ENCODE data around the gene COL15A1.

The COL15A1 gene

DNA sequence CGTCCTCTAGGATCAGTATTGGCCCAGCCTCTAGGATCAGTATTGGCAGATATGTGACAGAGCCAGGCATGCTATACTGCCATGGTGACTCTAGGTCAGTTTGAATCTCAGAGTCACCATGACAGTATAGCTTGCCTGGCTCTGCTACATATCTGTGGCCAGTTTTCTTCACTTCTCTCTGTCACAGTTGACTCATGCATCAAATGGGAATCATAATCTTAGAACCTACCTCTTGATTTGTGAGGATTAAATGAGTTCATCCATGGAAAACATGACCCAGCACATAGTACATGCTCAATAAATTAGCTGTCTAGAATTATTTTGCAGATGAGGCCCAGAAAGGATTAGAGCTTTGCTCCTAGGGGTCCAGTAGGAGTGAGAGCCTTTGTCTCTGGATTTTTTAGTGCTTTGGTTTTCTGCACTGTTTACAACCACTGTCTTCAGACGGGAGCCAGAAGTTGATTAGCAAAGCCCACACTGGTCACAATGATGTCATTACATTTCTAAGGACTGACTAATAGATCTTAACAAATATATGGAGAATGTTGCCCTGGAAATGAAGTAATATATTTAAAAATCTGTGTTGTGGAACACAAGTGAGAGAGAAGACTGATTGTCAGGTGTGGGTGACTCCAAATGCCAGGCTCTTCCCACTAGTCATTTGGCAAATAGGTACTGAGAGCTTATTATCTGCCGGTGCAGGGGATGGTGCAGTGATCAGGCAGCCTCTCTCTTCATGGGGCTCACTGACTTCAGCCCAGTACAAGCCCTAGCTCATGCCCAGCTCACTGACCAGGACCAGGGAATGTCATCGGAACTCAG, 76.0 kb downstream of the COL15A1 start:
- DNase-seq: no peak

DNA sequence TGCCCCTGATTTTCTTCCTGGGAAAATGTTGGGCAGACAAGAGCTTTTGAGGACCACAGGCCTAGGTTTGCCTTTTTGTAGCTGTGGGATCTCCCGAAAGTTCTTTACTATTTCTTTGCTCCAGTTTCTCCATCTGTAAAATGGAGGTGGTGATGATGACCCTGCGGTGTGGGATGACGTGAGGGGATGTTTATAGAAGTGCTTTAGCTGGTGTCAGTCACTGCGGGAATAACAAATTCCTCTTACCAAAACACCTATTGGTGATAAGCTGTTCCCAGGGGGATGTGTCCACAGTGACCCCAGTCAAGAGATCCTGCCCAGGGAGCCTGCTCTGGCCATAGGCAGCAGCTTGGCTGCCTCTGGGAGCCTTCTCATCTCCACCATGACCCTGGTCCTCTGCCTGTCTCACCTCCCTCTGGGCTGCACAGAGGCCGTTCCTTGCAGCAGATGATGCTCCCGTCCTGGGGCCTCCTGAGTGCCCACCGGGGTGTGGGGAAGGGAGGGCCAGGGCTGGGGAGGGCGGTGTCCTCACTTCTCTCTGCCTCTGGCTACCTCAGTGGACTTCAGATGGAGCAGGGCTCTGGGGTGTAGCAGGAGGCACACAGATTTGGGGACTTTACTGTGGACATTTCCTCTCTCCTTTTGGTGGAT, 77.2 kb downstream of the COL15A1 start:
- no peak for DNase-seq

DNA sequence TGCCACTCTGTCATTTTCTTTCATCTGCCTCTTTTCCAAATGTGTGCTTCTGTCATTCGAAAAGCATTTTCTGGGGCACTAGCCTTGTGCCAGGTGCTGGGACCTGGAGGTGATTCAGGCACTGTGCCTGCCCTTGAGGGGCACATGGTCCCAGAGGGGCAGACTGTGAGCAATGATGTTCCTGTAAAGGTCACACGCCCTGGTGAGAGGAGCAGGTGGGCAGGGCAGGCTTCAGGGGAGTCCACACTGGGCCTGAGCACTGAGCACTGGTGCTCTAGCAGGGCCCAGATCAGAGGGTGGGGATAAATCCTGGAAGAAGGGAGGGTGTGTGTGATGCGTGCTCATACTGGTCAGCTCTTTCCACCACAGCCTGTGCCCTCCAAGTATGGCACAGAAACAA, 77.8 kb downstream of the COL15A1 start:
- no peak for DNase-seq

DNA sequence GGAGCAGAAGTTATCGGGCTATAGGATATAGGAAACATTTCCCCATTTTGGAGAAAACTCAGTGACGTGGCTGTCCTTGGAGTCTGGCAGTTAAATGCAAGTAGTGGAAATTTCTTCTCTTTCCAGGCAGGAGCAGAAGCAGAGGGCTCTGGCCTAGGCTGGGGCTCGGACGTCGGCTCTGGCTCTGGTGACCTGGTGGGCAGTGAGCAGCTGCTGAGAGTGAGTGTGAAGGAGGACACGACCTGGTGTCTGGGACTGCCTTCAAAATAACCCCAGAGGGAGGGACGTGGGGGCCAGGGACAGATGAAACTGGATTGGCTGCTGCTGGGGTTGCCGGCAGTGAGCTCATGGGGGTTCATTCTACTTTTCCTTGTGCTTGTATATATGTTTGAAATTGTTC, 79.5 kb downstream of the COL15A1 start:
- no peak for DNase-seq

DNA sequence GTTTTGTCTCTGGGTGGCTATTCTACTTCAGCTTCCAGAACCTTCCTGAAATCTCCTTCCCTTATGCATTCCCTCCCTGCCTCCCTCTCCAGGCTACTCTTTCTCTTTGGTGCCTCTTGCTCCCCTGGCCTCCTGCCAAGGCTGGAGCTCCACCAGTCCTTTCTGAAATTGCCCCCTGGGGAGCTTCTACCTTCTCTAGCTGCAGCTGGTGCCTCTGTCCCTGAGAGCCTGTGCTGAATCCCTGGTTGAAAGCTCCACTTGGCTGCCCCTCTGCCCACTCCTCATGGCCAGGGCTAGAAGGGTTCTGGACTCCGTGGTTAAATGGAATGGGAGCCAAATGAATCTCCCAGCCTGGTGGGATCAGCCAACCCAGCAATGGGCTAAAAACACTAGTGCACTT, 80.1 kb downstream of the COL15A1 start:
- no peak for DNase-seq

DNA sequence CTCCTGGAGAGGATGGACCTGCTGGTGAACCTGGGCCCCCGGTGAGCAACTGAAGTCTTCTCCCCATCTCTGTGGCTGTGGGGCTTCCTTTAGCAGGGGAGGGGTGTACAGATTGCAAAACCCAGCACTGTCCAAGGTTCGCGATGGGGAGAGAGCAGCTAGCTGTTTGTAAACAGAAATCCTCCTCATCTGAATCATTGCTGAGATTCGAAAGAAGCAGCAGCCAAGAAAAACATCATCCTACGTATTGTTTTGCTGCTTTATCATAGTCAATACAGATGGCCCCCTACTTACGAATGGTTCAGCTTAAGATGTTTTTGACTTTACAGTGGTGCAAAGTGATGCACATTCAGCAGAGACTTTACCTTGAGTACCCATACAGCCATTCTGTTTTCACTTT, 81.3 kb downstream of the COL15A1 start:
- DNase-seq: no peak

DNA sequence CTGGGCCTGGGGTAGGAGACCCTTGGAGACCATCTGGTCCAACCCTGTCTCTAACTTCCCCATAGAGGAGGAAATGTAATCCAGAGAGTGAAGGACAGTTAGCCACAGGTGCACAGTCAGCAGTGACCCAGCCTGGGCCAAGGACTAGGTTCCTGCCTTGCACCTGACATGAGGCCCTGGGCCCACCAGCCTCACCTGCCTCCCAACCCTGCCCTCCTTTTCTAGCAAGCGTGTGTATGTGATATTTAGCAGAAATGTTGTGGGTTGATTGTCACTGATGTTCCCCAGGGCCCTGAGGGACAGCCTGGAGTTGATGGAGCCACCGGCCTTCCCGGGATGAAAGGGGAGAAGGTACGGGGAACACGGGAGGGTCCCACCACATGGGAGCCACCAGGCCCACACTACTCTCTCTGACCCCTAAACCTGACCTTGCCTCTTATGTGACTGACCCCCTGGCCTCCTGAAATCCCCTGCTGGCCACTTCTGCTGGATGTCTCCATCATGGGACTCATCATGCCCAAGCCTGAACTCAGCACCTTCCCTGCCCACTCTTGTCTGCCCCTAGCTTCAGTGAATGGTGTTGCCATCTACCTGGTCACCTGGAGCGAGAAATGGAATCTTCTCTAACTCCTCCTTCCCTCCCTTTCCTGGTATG, 82.0 kb downstream of the COL15A1 start:
- DNase-seq: no peak

DNA sequence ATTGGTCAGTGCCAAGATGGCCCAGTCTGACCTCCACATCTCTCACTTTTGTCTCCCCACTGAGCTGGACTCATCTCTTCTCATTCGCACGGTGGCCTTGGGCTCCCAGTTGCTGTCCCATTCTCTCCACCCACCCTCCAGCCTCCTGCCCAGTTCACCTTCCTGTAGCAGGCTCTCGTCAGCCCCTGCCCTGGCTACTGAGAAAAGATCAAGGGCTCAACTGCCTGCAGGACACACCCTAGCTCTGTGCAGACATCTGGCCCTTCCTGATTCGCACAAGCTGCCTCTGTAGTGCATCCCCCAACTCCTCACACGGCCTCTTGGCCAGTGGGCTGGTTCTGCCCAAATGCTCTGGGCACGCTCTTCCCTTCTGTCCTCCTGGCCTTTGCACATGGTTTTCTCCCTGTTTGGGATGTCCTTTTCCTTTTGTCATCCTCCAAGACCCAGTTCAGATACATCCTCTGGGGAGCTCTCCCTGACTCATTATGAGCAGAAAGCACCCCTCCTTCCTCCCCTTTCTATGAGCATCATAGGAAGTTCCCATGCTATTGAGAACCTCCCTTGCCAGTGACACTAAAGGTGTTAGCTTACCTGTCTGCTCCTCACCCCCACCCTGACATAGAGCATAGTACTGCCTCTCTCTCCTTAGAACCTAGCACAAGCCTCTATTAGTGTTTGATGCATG, 82.7 kb downstream of the COL15A1 start:
- DNase-seq: no peak

DNA sequence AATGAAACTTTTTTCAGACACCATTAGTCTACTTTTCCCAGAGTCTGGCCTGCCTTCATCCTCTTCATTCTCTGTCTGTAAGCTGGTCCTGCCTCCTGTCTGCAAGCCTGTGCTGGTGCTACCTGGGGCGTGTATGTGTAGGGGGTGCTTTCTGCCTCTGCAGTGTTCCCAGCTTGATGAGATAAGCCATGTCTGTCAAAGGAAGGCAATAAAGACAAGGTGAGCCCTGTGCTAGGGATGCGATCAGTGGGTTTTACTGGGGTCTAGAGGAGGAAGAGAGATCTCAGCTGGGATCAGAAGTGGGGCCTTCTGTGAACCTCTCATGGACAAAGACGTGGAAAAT, 83.2 kb downstream of the COL15A1 start:
- DNase-seq: no peak

DNA sequence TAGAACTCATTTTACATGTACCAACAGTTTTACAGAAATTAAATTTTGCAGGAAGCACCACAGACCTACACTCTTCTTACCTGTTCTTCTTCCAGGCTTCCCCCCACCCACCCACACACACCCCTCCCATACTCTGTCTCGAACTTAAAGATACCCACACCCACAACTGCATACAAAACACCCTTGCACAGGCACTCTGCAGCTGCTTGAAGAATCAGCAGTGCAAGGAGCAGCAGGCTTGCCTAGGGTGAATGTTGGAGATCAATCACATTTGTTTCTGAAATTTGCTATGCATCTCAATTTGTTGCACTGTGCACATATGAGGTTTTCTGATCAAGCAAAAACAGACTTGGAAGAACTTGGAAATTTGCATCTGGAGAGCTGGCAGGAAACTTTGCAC, 83.7 kb downstream of the COL15A1 start:
- no peak for DNase-seq

DNA sequence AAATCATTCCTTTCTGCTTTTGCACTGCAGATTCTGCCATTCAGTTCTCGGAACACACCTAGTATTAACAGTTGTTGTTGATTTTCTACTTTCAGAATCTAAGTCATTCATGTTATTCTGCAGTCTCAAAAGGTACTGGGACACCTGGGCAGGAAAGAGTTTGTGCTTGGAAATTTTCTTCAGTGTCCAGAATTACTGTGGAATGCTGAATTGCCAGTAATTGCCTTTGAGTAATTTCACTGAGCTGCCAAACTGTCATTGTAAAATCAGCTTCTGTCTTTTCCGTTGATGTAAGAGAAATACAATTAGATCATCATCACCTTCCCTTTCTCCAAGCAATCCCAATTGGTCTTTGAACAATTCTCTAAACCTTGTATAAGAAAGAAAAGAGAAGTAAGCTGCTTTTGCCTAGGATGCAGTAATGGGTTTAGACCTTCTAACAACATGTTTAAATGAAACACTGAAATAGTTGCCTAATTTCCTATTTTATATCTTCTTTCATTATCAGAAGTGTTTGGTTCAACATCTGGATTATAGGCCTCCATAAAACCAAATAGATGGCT, 85.5 kb downstream of the COL15A1 start:
- no peak for DNase-seq

DNA sequence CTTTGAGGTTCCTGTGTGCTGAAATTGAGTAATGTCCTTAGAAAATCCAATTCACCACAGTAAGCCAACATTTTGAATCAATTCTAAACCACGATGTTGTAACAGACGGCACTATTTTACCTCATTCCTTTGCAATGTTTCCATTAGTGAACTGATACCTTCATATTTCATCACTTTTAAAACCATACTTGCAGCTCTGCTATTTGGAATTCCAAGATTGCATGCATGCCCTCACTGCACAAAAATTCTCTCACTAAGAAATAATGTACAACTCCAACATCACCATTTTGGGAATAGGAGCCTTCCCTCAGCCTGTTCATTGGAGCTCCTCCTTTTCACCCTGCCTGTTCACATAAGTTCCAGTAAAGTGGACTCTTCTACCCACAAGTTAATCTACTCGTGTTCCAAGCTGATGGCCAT, 86.4 kb downstream of the COL15A1 start:
- DNase-seq: no peak

DNA sequence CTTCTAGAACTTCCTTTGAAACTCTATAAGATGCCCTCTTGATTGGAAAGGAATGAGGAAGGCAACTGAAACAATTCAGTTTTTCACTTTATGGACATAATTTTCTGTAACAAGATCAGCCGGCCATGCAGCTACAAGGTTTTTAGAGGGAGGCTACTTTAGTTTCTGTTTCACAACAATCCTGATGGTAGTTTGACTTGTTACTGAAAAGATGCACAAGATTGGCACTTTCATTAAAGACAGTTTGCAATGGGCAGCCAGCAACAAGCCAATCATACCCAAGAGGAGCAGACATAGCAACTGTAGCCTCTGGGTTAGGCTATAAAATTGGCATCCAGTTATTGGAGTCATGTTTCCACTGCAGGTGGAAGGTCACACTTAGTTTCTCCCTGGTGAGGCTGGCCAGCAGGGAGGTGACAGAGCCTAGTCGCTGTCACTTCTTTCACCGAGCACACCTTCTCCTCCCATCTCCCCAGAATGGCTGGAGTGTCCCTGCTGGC, 87.0 kb downstream of the COL15A1 start:
- DNase-seq: no peak

DNA sequence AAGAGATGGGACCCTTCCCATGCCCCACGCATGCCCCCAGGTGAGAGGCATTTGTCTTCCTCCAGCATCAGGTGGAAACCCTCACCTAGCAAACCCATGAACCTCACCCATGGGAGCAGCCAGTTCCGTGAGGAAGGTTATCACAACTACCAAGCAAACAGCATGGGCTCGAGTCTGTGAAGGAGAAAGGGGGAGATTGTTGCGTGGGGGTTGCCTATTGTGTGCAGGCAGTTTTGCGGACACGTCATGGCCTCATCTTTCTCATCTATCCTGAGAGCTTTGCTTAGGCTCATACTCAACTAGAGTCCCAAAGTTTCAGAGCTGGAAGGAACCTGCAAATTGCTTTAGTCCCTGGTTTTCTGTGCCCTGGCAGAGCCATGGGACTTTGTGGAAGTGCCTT, 87.6 kb downstream of the COL15A1 start:
- DNase-seq: no peak

DNA sequence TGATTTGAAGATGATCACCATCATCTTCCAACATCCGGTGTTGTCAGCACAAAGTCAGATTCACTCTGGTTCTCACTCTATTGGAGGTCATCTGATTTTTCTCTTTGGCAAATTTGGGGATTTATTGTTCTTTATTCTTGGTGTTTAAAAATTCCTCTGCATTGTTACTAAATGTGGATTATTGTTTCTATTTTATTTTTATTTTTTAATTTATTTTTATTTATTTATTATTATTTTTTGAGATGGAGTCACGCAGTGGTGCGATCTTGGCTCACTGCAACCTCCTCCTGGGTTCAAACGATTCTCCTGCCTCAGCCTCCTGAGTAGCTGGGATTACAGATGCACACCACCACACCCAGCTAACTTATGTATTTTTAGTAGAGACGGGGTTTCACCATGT, 88.3 kb downstream of the COL15A1 start:
- no peak for DNase-seq

DNA sequence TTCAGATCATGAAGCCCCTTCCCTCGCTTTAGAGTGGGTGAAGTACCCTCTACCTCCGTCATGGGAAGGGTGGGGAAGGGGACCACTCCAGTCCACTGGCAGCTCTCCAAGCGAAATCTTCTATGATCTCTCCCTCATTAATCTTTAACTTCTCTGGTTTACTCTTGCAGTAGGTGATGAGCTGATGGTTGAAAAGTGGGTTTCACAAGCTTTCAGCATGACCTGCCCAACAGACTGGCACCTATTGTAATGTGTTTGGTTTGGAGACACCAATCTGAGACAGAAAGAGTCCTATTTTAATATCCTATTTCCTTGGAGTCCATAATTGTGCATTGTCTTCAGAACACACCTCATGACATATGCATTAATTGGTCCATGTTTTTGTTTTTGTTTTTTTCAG, 90.4 kb downstream of the COL15A1 start:
- DNase-seq: no peak

DNA sequence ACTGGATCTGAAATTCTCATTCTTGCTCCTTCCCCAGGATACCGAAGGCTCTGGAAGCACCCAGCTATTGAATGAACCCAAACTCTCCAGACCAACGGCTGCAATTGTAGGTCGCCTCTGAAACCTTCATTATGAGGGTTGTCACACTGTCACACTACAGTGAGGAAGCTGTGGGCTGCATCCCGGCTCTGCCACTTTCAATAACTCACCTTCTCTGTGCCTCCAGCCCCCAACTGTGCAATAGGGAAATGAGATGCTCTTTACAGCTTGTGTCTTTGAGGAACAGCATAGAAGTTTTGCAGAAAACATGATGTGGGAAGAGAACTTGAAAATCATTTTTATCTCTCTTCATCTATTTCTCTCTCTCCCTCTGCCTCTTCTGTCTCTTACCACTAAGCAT, 91.6 kb downstream of the COL15A1 start:
- no peak for DNase-seq

DNA sequence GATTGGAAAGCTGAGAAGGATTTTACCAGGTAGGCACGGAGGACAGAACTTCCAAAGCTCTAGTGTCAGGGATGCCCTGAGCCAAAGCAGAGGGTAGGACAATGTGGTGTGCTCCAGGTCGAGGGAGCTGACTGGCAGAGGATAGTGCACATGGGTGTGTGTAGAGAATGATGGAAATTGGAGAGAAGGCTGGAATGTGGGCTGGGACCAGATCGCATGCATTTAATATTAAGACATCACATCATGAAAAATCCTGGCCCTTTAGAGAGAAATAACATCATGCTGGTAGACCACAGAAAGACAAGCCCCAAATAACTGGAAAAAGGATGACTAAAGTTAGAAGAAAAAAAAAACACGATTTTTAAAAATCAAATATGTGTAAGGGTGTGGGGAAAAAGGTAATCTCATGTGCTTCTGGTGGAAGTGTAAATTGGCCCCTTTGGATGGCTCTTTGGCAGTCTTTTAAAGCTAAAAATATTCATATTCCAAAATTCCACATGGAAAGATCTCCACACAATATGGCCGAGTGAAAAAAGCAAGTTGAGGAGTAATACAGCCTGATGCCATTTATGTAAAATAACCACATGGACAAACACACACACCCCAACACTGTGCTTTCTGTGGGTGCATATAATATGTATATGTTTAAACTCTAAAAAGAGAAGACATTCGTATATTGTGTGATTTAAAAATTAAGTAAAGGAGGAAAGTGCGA, 94.2 kb downstream of the COL15A1 start:
- no peak for DNase-seq

DNA sequence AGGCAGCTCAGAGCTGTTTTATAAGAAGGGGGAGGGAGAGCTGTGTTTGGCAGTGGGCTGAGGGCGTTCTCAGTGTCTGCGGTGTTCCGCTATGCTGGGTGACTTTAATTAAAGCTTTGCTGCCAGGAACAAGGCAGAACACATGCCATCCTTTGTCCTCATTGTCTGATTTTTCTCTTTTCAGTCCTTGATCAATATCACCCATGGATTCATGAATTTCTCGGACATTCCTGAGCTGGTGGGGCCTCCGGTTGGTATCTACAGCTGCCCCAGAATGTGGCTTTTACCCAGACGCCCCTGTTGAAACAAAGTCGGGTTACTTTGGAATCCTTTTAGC, 94.7 kb downstream of the COL15A1 start:
- DNase-seq: no peak

DNA sequence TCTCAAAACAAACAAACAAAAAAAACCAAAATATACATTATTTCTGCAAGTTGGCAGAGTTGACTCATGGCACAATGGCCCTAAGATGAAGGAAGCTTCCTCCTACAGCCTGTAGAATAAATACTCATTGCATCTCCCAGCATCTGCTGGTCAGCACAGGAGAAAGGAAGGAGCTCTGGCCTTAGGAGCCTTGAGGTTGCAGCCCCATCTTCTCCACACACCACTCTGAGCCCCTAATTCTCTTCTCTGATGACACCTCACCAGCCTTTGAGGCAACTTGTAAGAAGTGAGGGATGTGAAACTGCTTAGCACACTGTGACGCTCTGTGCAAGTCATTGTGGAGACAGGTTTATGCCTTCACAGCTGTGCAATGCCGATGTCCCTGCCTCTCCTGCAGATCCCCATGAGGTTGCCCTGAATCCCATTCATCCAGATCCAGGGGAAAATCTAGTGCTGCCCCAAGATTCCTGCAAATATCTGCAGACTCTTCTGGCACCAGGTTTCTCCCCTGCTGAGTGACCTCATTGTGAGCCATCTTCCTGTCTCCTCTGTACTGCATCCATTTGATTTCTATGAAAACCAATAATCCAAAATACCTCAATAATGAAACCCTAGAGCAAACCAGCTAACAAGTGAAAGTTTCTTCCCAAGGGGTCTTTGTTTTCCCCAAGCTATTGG, 95.9 kb downstream of the COL15A1 start:
- DNase-seq: no peak

DNA sequence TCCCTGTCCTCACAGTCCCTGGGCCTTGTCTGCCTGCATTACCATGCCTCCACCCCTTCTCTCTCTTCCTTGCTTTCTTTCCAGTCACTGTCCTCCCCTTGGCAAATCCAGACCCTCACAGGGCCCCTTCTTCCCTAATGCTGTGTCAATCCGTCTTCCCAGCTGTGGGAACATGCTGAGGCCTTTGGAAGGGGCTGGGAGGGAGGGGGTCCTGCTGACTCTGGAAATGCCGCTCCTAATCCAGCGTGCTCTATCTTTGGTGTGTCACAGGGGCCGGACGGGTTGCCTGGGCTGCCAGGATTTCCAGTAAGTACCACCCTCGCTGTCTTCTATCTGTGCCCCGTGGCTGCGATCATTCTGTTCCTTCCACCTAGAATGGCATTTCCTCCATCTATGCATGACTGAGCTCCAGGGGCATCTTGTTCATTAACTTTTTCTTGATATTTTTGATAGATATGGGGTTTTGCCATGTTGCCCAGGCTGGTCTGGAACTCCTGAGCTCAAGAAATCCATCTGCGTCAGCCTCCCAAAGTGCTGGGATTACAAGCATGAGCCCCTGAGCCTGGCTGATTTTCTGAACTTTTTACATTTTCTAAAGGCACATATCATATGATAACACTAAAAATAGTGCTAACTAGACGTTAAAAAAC, 96.7 kb downstream of the COL15A1 start:
- no peak for DNase-seq
